M059J (cell line): ENCODE measurements around the gene CDC26. TPM values are rescaled to one million over a fixed set of nuclear protein-coding genes. Genes with fewer than 3 reads are reported as not detected.
A peak's percentile ranks its signal among the peaks of the same experiment; 100 is the strongest.
"Not testable (repeated sequence)": the region's sequence is repeated elsewhere in the genome, so short reads cannot be mapped to it uniquely, and the experiment has no call there.

Experiments
- DNase-seq: peaks from one replicate; pipeline ENCODE4 v3.0.0-alpha.2; 2012; ENCODE audit warnings: low read depth
- total RNA-seq: library from RNA; depleted of rRNA; stranded (reverse); fragments of >200 nt; shearing (Covaris generic); gene quantifications from 2 replicates; pipeline ENCODE4 v1.2.3, GENCODE V29; 2014

The CDC26 gene
- total RNA-seq, 1 experiment from 2014 or later: 72.0 TPM

DNA sequence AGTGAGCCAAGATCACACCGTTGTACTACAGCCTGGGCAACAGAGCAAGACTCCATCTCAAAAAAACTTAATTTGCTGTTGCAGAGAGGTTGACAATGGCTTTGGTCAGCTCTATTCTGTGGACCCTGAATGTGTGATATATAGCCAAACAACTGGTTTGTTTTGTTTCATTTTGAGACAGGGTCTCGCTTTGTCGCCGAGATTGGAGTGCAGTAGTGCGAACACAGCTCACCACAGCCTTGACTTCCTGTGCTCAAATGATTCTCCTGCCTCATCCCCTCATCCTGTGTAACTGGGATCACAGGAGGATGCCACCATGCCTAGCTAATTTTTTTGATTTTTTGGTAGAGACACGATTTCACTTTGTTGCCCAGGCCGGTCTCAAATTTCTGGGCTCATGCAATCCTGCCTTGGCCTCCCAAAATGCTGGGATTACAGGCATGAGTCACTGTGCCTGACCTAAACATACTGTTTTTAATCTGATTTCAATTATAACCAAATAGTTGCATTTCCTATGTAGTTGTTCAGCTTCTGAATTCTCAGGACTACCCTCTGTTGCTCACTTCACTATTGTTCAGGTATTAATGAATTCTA is 18.0 kb upstream of the CDC26 start:
- no peak for DNase-seq

DNA sequence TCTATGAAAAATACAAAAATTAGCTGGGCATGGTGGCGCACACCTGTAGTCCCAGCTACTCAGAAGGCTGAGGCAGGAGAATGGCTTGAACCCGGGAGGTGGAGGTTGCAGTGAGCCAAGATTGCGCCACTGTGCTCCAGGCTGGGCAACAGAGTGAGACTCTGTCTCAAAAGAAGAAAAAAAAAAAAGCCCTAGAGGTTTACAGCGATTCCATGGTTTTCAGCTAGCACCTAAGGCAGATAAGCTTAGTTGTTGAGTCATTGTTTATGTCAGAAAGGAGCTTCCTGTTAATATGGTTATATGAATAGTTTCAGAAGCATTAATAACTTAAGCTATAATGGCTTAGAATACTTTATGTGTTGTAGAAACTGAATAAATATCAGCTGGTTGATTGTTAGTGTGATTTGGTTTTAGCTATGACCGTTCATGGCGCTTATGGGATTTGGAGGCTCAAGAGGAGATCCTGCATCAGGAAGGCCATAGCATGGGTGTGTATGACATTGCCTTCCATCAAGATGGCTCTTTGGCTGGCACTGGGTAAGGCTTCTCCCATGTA is 14.8 kb upstream of the CDC26 start:
- DNase-seq: peak; percentile 22

DNA sequence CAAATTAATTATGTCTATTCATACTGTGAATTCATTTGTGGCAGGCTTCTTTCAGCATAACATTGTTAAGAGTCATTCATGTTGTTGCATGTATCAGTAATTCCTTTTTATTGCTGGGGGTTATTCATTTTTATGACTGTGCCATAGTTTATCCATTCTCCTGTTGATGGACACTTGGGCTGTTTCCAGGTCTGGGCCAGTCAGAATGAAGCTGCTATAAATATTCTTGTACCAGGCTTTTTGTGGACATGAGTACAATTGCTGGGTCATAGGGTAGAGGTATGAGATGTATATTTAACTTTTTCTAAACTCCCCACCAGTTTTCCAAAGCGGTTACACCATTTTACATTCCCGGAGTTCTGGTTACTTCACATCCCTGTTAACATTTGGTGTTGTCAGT is 13.7 kb upstream of the CDC26 start:
- DNase-seq: peak; percentile 40

DNA sequence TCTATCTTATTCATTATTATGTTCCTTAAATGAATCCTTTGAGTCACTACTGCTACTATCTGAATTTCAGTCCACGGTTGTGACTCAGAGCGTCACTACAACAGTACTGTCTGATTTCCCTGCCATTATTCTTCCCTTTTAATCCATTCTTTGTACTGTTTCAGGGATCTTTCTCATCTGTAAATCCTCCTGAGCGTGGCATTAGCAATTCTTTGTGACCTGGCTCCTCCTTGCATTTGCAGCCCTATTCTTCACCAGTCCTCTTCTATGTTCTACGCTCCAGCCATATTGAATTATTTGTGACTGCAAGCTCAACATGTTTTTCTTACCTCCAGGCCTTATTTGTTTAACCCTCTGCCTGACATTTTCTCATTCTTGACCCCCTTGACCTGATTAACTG is 6.0 kb upstream of the CDC26 start:
- no peak for DNase-seq

DNA sequence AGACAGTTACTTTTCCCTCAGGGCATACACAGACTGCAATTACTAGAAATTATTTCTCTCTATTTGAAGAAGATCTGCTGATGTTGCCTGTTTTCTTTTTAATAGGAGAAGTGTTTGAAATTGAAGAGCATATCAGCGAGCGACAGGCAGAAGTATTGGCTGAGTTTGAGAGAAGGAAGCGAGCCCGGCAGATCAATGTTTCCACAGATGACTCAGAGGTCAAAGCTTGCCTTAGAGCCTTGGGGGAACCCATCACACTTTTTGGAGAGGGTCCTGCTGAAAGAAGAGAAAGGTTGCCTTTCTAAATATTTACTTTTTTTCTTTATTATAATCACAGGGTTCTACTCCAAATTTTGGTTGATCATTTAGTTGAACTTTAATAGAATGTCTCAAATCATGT is 3.5 kb upstream of the CDC26 start:
- DNase-seq: no peak

DNA sequence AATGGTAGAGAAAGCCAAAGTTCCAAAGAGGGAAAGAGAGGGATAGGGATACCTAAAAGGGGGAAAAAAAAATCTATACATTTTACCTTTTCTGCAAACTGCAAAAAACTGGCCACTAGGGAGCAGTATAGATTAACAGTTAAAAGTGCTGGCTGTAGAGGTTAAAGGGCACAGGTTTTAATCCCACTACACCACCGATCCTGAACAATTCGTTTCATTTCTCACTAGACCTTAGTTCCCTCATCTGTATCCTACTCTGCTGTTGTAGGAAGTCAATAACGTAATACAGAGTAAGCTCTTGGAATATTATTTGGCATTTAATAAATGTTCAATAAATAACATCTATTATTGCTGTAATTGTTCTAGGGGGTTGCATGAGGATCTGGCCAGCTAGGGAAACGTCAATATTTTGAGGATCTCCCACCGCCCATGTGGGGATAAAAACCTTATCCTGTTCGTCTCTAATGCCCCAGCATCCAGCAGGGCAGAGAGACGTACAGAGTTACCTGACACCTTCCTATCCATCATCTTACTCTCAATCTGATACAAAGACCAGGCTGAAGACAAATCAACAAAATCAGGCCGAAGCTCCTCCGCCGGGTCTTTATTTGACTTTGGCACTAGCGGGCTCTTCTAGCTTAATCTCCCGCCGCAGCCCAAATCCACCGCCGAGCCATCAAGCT is 757 bp downstream of the CDC26 start:
- DNase-seq: peak; percentile 66

DNA sequence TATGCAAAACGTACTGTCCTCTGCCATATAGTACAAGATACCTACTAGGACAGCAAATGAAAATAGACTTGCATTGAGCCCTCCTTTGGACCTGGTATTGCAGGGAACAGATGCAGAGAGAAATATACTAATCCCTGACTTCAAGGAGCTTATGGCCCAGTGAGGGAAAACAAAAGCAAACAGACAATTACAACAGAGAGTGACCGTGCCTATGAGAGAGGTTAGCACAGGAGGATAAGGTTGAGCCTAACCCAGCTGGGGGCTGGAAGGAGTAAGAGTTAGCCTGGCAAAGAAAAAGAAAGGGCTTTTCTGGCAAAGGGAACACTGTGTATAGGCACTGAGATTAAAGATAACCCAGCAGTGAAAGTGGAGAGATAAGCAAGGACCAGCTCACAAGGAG is 5.5 kb downstream of the CDC26 start:
- no peak for DNase-seq

DNA sequence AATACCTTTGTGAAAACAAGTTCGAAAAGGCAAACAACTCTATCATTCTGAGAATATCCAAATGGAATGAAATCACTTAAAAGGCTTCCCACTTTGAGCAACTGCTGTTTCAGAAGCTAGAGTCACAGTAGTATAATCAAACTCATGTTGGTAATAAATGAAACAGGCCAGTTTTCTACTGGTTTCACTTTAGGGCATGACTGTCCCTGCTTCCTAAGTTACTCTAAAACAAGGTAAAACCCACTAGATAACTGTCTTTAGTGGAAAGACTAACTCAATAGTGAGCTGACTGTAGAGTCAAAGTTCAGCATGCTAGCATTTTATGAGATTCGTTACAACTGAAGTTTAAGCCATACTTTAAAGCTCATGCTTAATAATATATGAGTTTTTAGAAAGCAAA is 6.0 kb downstream of the CDC26 start:
- no peak for DNase-seq

DNA sequence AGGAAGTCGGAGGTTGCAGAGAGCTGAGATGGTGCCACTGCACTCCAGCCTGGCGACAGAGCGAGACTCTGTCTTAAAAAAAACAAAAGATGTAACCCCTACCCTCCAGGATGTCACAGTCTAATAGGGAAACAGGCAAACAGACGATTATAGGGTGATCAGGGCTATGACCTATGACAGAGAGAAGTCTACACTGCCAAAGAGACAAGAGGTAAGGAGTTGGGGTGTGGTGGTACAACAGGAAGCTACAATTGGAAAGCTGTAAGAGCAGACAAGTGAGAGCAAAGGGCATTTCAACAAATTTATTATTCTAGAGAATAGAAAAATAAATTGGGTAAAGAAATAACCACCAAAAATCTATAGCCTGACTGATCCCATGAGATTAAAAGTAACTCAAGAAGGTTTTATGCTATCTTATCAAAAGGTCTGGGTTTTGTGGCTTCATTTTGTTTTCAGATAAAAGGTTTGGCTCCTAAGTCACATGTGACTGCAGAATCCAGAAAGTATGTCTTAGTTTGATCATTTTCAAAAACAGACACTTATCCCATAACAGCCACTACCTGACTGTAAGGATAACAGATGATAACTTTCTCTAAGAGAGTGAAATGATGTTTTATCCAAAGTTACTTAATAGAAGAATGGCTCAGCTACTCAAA is 7.3 kb downstream of the CDC26 start:
- DNase-seq: no peak

DNA sequence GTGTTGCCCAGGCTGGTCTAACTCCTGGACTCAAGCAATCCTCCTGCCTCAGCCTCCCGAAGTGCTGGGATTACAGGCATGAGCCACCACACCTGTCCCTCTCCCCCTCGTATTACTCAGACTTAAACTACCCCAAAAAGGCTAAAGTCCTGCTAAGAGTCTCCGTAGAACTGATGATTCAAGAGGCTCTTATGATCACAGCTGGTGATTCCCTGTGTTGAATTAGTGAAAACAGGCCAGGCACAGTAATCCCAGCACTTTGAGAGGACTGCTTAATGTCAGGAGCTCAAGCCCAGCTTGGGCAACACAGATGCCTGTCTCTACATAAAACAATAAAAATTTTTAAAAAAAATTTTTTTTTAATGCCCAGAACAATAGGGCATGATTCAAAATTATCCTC is 9.2 kb downstream of the CDC26 start:
- DNase-seq: no peak

DNA sequence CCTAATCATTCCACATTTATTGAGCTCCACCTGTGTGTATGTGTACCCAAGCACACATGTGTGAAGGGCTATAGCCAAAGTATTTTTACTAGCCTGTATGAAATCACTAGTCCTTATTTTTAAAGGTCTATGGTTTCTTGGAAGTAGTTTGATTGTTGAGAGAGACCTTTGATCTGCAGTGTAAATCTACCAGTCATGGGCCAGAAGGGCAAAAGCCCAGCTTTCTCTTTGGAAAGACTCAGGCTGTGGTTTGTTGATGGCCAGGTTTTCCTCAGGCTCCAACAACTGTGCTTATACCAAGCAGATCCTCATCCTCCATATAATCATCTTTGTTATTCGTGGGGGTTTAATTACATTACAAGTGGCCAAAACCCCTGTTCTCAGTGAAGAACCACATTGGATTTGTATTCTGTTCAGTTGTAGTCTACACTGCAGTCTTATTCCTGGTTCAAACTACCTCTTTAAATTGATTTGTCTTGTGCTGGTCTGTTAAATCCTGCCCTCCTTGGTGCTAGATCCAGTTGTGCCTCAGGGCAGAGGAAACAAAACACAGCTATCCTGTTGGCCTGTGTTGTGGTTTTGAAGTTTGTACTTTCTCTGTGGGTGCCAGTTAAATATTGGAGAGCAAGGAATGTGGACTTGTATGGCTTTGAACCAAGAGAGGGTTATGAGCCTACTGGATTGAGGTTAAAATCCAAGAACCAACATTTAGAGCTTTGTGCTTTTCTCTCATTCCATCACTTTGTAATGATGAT is 13.3 kb downstream of the CDC26 start:
- DNase-seq: peak; percentile 87

DNA sequence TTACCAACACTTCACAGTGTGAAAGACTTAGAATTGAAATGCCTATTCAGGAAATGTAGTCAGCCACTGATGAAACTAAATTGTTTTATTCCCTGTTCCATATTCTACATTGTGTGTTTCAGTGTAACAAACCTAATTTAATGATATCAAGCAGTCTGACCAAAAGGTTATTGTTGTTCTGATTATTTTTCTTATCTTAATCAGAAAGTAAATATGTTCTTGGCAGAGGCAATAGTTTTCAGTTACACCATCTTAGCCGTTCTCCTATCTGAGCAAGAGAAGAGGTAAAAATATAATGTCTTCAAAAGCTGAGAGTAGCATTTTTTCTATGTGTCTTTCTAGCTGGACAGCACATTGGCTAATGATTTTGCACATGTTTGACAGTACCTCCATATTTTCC is 17.1 kb downstream of the CDC26 start:
- DNase-seq: no peak

DNA sequence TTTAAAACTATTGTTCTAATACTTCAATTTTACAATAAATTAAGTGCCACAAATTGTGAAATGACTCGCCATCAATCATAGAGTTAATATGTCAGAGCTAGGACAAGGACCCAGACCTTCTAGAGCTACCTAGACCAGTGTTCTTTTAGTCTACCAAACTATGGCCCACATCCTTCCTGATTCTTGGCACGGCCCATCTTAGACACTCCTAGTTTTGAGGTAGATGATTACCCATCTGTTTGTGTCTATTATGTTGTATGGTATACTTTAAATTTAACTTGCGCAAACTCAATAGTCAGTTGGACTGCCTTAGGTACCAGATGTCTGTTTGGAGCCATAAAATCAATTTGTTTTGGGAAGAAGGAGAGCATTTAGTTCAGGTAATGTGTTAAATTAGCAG is 17.5 kb downstream of the CDC26 start:
- DNase-seq: no peak

DNA sequence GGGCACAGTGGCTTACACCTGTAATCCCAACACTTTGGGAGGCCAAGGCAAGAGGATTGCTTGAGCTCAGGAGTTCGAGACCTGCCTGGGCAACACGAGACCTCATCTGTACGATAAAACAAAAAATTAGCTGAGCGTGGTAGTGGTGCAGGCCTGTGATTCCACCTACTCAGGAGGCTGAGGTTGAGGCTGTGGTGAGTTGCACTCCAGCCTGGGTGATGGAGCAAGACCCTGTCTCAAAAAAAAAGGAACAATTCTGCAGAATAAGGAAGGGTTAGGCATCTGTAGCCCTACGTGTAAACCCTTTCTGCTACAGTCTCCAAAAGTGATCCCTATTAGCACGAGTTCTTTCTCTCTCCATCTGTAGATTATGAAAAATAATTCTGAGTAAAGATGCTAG is 19.9 kb downstream of the CDC26 start:
- no peak for DNase-seq

DNA sequence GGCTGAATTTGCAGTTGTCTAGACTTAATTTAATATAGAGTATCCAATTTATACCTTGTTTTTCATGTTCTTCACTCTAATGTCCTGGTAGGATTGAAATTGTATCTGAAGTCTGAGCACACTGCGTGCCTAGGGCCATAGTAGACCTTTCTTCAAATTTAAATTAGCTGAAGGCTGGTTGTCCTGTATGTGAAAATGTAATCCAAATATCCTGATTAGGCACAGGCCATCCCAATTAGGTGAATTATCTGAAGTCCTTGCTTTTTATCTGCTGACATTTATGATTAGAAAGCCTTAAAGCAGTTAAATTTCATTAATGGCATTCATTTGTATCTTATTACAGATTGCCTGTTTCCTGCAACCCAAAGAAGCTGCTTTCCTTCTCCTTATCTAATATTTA is 20.4 kb downstream of the CDC26 start:
- no peak for DNase-seq

DNA sequence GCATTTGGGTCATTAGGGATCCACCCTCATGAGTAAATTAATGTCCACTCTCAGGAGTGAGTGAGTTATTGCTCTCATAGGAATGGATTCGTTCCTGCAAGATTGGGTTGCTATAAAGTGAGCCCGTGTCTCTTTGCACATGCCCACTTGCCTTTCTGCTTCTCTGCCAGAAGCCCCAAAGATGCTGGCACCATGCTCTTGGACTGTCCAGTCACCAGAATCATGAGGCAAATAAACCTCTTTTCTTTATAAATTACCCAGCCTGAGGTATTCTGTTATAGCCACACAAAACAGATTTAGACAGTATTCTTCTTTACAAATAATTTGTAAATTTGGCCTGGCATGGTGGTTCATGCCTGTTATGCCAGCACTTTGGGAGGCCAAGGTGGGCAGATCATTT is 24.6 kb downstream of the CDC26 start:
- no peak for DNase-seq

DNA sequence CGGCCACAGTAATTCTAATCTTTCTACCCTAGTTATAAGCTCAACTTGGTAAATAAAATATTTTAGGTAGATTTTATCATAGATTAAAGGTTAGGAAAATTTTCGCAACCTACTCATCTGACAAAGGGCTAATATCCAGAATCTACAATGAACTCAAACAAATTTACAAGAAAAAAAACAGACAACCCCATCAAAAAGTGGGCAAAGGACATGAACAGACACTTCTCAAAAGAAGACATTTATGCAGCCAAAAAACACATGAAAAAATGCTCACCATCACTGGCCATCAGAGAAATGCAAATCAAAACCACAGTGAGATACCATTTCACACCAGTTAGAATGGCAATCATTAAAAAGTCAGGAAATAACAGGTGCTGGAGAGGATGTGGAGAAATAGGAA is 25.7 kb downstream of the CDC26 start:
- not testable (repeated sequence) for DNase-seq

DNA sequence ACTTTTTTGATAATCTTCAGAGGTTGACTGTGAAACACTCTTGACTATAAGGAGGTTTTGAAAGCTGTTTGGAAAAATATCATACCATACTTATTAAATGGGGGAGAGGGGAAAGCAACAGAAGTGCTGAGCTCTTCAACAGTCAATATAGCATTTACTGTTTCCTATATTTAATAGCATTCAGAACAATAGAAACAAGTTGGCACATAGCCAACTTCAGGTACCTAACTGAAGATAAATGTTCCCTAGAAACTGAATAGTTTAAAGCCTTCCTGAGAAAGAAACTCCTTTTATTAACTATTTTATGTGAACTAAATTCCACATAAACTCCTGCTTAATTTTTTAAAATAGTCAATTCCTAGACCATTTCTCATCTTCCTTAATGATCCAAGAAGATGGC is 27.7 kb downstream of the CDC26 start:
- DNase-seq: no peak

DNA sequence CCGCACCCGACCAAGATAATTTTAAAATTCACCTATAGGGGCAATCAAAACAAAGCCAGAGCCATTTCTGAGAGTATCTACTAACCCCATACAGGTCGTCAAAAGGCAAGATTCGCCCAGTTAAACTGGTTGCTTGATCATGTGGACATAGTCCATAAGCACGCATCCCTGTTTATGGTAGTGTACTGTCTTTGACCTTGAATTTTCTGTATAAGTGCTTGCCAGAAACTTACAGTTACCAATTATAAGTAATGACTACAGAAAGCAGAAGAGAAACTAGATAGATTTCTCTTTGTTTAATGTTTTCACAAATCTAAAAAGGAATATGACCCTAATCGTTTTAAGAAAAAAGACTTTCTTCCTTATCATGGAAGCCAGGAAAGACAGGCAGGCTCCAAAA is 28.4 kb downstream of the CDC26 start:
- no peak for DNase-seq

DNA sequence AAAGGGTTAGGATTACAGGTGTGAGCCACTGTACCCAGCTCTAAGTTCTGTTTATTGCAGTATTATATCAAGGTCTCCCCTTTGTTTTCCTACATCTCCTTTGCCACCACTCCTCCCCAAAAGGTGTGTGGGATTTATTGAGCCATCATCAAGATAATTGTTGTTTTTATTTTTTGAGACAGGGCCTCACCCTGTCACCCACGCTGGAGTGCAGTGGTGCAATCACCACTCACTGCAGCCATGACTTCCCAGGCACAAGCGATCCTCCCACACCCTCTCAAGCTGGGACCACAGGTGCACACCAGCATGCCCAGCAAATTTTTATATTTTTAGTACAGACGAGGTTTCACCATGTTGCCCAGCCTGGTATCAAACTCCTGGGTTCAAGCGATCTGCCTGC is 29.5 kb downstream of the CDC26 start:
- DNase-seq: no peak

DNA sequence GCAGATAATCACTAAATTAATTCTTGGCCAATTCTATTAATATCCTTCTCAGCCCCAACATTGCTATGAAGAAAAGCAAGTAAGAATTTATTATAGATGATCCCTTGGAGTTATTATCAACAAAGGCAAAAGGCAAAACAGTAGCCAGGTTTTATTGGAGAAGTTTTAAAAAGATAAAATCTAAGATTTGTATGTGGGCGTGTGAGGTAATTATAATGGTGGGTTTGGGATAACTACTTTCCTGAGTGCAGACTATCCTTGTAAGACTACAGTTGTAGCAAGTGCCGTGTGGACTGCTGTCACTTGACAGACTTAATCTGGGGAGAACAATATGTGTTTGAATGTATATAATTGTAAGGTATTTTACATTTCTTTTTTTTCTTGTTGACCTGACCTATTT is 30.8 kb downstream of the CDC26 start:
- DNase-seq: no peak

DNA sequence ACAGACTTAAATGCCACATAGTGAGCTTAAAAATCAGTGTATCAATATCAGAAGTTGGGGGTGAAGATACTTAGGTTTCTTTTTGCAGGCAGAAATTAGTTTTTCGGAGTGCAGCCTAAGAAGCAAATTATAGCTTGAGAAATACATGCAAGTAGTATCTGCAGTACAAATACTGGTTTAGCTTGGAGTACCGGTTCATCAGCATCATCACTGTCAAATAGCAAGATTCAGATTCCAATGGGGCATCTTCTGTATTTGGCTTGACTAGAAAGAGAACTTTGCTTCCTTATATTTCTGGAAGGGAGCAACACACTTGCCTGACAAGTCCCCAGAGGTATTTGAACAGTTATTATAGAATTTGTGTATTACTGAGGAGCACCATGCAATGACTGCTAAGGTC is 34.2 kb downstream of the CDC26 start:
- no peak for DNase-seq

DNA sequence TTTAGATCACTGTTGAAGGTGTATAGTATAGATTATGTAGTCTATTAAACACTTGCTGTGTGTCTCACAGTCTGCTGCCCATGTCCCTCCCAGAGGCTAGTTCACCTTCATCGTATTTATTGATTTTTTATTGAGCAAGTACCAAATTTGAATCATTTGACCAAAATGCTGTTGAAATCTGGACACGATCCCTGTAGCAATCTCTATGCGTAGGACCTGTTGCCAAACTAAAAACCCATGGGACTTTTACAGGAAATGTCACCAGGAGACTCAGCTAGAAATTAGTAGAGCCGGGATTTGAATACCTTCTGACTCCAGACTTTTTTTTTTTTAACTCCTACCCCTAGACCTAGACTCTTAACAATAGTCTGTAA is 36.5 kb downstream of the CDC26 start:
- DNase-seq: no peak
